ENCODE data around the gene ZMYM2.

The ZMYM2 gene

GRCh38 chr13:20137875-20138274 is 179.3 kb downstream of the ZMYM2 start:
- DNase-seq, result no peak

- no peak for DNase-seq
Measured at GRCh38 chr13:20140487-20140886, 182.0 kb downstream of the ZMYM2 start.
